ENCODE data around the gene MECR.

MECR gene

GRCh38 chr1:29213055-29213454 is 17.7 kb downstream of the MECR start:
- Histone ChIP-seq H3K4me3 (ENCODE audit: low read length) (no peak overlapping the region), H3K9me3 (ENCODE audit: control insufficient read depth, low read depth, low read length) (no peaks in the 10 kb centered on the region), H3K36me3 (ENCODE audit: control insufficient read depth, low read depth, low read length) (peaks cover 29% of the 10 kb centered on the region), H3K4me1 (ENCODE audit: control insufficient read depth, low read depth, low read length) (no peaks in the 10 kb centered on the region), H3K27me3 (ENCODE audit: control insufficient read depth, insufficient read depth, low read length) (no peaks in the 10 kb centered on the region), H3K9ac (ENCODE audit: low read length) (no peak overlapping the region), H3K27ac (ENCODE audit: low read length) (no peak overlapping the region)

GRCh38 chr1:29211086-29212030 is 19.4 kb downstream of the MECR start:
- Histone ChIP-seq H3K9me3 (ENCODE audit: control insufficient read depth, low read depth, low read length) (no peaks in the 10 kb centered on the region), H3K27ac (ENCODE audit: low read length) (no peak overlapping the region), H3K9ac (ENCODE audit: low read length) (no peak overlapping the region), H3K27me3 (ENCODE audit: control insufficient read depth, insufficient read depth, low read length) (no peaks in the 10 kb centered on the region), H3K4me1 (ENCODE audit: control insufficient read depth, low read depth, low read length) (no peaks in the 10 kb centered on the region), H3K4me3 (ENCODE audit: low read length) (no peak overlapping the region), H3K36me3 (ENCODE audit: control insufficient read depth, low read depth, low read length) (peaks cover 34% of the 10 kb centered on the region)

- H3K27me3 ChIP-seq (ENCODE audit: control insufficient read depth, insufficient read depth, low read length), result no peaks in the 10 kb centered on the region
- H3K9ac ChIP-seq (ENCODE audit: low read length), result no peak overlapping the region
- H3K36me3 ChIP-seq (ENCODE audit: control insufficient read depth, low read depth, low read length), result peaks cover 28% of the 10 kb centered on the region
- H3K27ac ChIP-seq (ENCODE audit: low read length), result no peak overlapping the region
- H3K4me1 ChIP-seq (ENCODE audit: control insufficient read depth, low read depth, low read length), result no peaks in the 10 kb centered on the region
- H3K4me3 ChIP-seq (ENCODE audit: low read length), result no peak overlapping the region
- no peaks in the 10 kb centered on the region for H3K9me3 ChIP-seq (ENCODE audit: control insufficient read depth, low read depth, low read length)
Observed at GRCh38 chr1:29210278-29211085, 20.3 kb downstream of the MECR start.

- H3K4me1 ChIP-seq (ENCODE audit: control insufficient read depth, low read depth, low read length), result no peaks in the 10 kb centered on the region
- H3K9me3 ChIP-seq (ENCODE audit: control insufficient read depth, low read depth, low read length), result no peaks in the 10 kb centered on the region
- H3K4me3 ChIP-seq (ENCODE audit: low read length), result no peak overlapping the region
- no peaks in the 10 kb centered on the region for H3K27me3 ChIP-seq (ENCODE audit: control insufficient read depth, insufficient read depth, low read length)
- peaks cover 27% of the 10 kb centered on the region for H3K36me3 ChIP-seq (ENCODE audit: control insufficient read depth, low read depth, low read length)
- no peak overlapping the region for H3K9ac ChIP-seq (ENCODE audit: low read length)
- H3K27ac ChIP-seq (ENCODE audit: low read length), result no peak overlapping the region
Observed at GRCh38 chr1:29209173-29209572, 21.6 kb downstream of the MECR start.

- Histone ChIP-seq H3K9me3 (ENCODE audit: control insufficient read depth, low read depth, low read length) (no peaks in the 10 kb centered on the region), H3K4me3 (ENCODE audit: low read length) (no peak overlapping the region), H3K27me3 (ENCODE audit: control insufficient read depth, insufficient read depth, low read length) (no peaks in the 10 kb centered on the region), H3K36me3 (ENCODE audit: control insufficient read depth, low read depth, low read length) (peaks cover 25% of the 10 kb centered on the region), H3K9ac (ENCODE audit: low read length) (no peak overlapping the region), H3K4me1 (ENCODE audit: control insufficient read depth, low read depth, low read length) (no peaks in the 10 kb centered on the region), H3K27ac (ENCODE audit: low read length) (no peak overlapping the region)
Observed at GRCh38 chr1:29208442-29208841, 22.3 kb downstream of the MECR start.

GRCh38 chr1:29202584-29203340 is 28.0 kb downstream of the MECR start:
- Histone ChIP-seq H3K4me3 (ENCODE audit: low read length) (no peak overlapping the region), H3K9me3 (ENCODE audit: control insufficient read depth, low read depth, low read length) (no peaks in the 10 kb centered on the region), H3K4me1 (ENCODE audit: control insufficient read depth, low read depth, low read length) (peaks cover 3% of the 10 kb centered on the region), H3K9ac (ENCODE audit: low read length) (no peak overlapping the region), H3K36me3 (ENCODE audit: control insufficient read depth, low read depth, low read length) (peaks cover 28% of the 10 kb centered on the region), H3K27ac (ENCODE audit: low read length) (no peak overlapping the region), H3K27me3 (ENCODE audit: control insufficient read depth, insufficient read depth, low read length) (no peaks in the 10 kb centered on the region)

GRCh38 chr1:29202053-29202452 is 28.7 kb downstream of the MECR start:
- Histone ChIP-seq H3K27me3 (ENCODE audit: control insufficient read depth, insufficient read depth, low read length) (no peaks in the 10 kb centered on the region), H3K4me3 (ENCODE audit: low read length) (no peak overlapping the region), H3K36me3 (ENCODE audit: control insufficient read depth, low read depth, low read length) (peaks cover 28% of the 10 kb centered on the region), H3K27ac (ENCODE audit: low read length) (no peak overlapping the region), H3K9ac (ENCODE audit: low read length) (no peak overlapping the region), H3K4me1 (ENCODE audit: control insufficient read depth, low read depth, low read length) (peaks cover 3% of the 10 kb centered on the region), H3K9me3 (ENCODE audit: control insufficient read depth, low read depth, low read length) (no peaks in the 10 kb centered on the region)

- no peak overlapping the region for H3K9ac ChIP-seq (ENCODE audit: low read length)
- H3K27ac ChIP-seq (ENCODE audit: low read length), result no peak overlapping the region
- no peaks in the 10 kb centered on the region for H3K27me3 ChIP-seq (ENCODE audit: control insufficient read depth, insufficient read depth, low read length)
- H3K9me3 ChIP-seq (ENCODE audit: control insufficient read depth, low read depth, low read length), result no peaks in the 10 kb centered on the region
- peaks cover 3% of the 10 kb centered on the region for H3K4me1 ChIP-seq (ENCODE audit: control insufficient read depth, low read depth, low read length)
- H3K4me3 ChIP-seq (ENCODE audit: low read length), result no peak overlapping the region
- peaks cover 26% of the 10 kb centered on the region for H3K36me3 ChIP-seq (ENCODE audit: control insufficient read depth, low read depth, low read length)
Observed at GRCh38 chr1:29201595-29202051, 29.1 kb downstream of the MECR start.

- no peak overlapping the region for H3K4me3 ChIP-seq (ENCODE audit: low read length)
- H3K9me3 ChIP-seq (ENCODE audit: control insufficient read depth, low read depth, low read length), result no peaks in the 10 kb centered on the region
- H3K27me3 ChIP-seq (ENCODE audit: control insufficient read depth, insufficient read depth, low read length), result no peaks in the 10 kb centered on the region
- H3K9ac ChIP-seq (ENCODE audit: low read length), result no peak overlapping the region
- peaks cover 3% of the 10 kb centered on the region for H3K4me1 ChIP-seq (ENCODE audit: control insufficient read depth, low read depth, low read length)
- H3K27ac ChIP-seq (ENCODE audit: low read length), result no peak overlapping the region
- peaks cover 23% of the 10 kb centered on the region for H3K36me3 ChIP-seq (ENCODE audit: control insufficient read depth, low read depth, low read length)
Observed at GRCh38 chr1:29200906-29201594, 29.7 kb downstream of the MECR start.

GRCh38 chr1:29197993-29198392 is 32.7 kb downstream of the MECR start:
- Histone ChIP-seq H3K4me1 (ENCODE audit: control insufficient read depth, low read depth, low read length) (peaks cover 3% of the 10 kb centered on the region), H3K27ac (ENCODE audit: low read length) (no peak overlapping the region), H3K36me3 (ENCODE audit: control insufficient read depth, low read depth, low read length) (peaks cover 30% of the 10 kb centered on the region), H3K4me3 (ENCODE audit: low read length) (no peak overlapping the region), H3K9me3 (ENCODE audit: control insufficient read depth, low read depth, low read length) (no peaks in the 10 kb centered on the region), H3K27me3 (ENCODE audit: control insufficient read depth, insufficient read depth, low read length) (no peaks in the 10 kb centered on the region), H3K9ac (ENCODE audit: low read length) (no peak overlapping the region)

- Histone ChIP-seq H3K4me3 (ENCODE audit: low read length) (no peak overlapping the region), H3K36me3 (ENCODE audit: control insufficient read depth, low read depth, low read length) (peaks cover 33% of the 10 kb centered on the region), H3K27ac (ENCODE audit: low read length) (no peak overlapping the region), H3K9me3 (ENCODE audit: control insufficient read depth, low read depth, low read length) (no peaks in the 10 kb centered on the region), H3K9ac (ENCODE audit: low read length) (no peak overlapping the region), H3K27me3 (ENCODE audit: control insufficient read depth, insufficient read depth, low read length) (no peaks in the 10 kb centered on the region), H3K4me1 (ENCODE audit: control insufficient read depth, low read depth, low read length) (peaks cover under 1% of the 10 kb centered on the region)
Observed at GRCh38 chr1:29197590-29197924, 33.2 kb downstream of the MECR start.
